Fibroblast of the aortic adventitia (primary cell): ENCODE results near the gene ADARB2. TPM values are rescaled to one million over a fixed set of nuclear protein-coding genes. Genes with fewer than 3 reads are reported as not detected.

Experiments used
- DNase-seq: peaks from one replicate; pipeline ENCODE4 v3.0.0-alpha.2; 2010; ENCODE audit warnings: low read depth
- H3K4me3 ChIP-seq: 2 replicates; pipeline ENCODE4 v1.5.1; 2011; ENCODE audit warnings: low read depth, mild to moderate bottlenecking, control low read depth, low read length, moderate library complexity
- CTCF ChIP-seq: IDR thresholded peaks from 2 replicates; pipeline ENCODE4 v1.5.1; 2011; ENCODE audit warnings: mild to moderate bottlenecking, low read length, control low read depth, inconsistent platforms; ENCODE audit not compliant: insufficient read depth
- total RNA-seq: library from RNA; depleted of rRNA; stranded (reverse); fragments of >200 nt; gene quantifications from 2 replicates; pipeline ENCODE4 v1.2.3, GENCODE V29; 2012; ENCODE audit warnings: low replicate concordance

The ADARB2 gene
- total RNA-seq, 1 donor = not detected

DNA sequence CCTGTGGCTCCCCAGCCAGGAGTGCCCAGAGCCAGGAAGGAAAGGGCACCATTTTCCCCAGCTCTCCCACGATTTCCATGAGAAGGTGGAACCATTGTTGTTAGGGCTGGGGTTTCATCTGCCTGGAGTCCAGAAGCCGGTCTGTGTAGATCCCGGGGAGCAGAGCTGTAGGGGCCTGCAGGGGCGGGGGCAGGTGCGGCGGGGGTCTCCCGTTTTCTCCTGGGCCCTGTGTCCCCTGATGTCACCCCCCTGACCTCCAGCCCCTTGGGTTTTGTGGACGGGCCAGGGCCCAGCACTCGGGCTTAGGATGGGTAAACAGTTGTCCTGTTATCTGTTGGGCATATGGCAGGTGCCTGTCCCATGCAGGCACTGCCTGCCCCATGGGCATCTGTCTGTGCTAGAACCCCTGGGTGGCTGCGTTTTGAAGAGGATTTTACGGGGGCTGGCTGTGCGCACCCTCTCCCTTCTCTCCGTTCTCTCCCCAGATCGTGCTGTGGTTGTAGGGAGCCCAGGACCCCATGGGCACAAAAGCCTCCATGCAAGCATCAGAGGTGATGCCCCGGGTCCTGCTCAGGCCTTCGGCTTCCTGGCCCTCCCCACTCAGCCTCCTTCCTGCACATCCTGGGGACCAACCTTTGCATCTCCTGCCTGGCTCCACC, 522.3 kb downstream of the ADARB2 start:
- no peak overlapping the region for H3K4me3 ChIP-seq
- no peak for DNase-seq
- TF ChIP-seq CTCF = no peak

- TF ChIP-seq CTCF = no peak
- no peak for DNase-seq
- H3K4me3 ChIP-seq = no peak overlapping the region
Measured at GRCh38 chr10:1214071-1214675, 523.2 kb downstream of the ADARB2 start.

DNA sequence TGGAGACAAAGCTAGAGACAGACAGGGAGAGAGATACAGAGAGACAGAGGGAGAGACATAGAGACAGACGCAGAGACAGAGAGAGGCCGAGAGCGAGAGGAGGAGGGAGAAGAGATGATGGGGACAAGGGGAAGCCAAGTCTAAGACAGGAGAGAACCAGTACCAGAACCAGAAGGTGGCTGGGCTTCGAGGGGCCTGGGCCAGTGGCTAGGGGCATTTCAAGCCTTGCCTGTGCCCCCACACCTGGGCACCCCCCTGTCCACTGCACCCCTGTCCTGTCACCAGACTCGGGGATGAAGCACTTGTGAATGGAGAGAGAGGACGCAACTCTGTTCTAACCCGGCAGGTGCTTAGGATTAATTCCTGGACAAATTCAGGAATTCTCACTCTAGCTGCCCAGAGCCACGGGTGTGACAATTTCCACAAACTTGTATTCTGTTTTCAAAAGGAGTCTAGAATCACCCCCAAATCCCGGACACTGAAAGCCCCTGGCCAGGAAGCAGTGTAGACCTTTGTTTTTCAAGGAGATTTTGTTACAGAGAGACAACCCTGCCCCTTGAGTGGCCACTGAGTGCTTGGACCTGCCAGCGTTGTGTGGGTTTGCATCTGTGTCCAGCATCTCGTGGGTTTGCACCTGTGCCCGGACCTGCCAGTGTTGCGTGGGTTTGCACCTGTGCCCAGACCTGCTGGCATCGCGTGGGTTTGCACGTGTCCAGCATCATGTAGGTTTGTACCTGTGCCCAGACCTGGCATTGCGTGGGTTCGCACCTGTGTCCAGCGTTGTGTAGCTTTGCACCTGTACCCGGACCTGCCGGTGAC, 523.9 kb downstream of the ADARB2 start:
- no peak for DNase-seq
- no peak overlapping the region for H3K4me3 ChIP-seq
- no peak for TF ChIP-seq CTCF

DNA sequence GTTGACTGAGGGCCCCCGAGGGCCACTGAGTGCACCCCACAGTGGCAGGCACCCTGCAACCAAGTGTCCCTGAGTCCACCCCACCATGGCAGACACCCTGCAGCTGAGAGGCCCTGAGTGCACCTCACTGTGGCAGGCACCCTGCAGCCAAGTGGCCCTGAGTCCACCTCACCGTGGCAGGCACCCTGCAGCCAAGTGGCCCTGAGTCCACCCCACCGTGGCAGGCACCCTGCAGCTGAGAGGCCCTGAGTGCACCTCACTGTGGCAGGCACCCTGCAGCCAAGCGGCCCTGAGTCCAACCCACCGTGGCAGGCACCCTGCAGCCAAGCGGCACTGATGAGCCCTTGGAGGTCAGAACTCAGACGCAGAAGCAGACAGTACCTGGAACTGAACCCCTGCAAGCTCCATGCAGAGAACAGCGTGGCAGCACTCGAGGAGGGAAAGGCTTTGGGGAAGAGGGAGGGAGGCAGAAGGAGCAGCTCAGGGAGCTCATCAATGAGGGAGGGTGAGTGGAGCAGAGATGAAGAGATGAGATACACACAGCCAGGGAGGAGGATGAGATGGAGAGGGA, 524.7 kb downstream of the ADARB2 start:
- no peak for DNase-seq
- no peak for TF ChIP-seq CTCF
- no peak overlapping the region for H3K4me3 ChIP-seq

- H3K4me3 ChIP-seq = no peak overlapping the region
- no peak for TF ChIP-seq CTCF
- DNase-seq = no peak
Measured at GRCh38 chr10:1211844-1212570, 525.3 kb downstream of the ADARB2 start.

GRCh38 chr10:1210667-1211066, 526.7 kb downstream of the ADARB2 start:
- no peak overlapping the region for H3K4me3 ChIP-seq
- DNase-seq = no peak
- no peak for TF ChIP-seq CTCF
